HG03520 (cell line): ENCODE measurements around the gene ADAMTS15.
A peak's percentile ranks its signal among the peaks of the same experiment; 100 is the strongest.

Experiments used
- ATAC-seq: cut with Tn5 transposase; IDR thresholded peaks from one replicate; pipeline ENCODE4 v1.9.1; 2021; ENCODE audit warnings: mild to moderate bottlenecking, moderate library complexity; ENCODE audit not compliant: unreplicated experiment

ADAMTS15 gene

DNA sequence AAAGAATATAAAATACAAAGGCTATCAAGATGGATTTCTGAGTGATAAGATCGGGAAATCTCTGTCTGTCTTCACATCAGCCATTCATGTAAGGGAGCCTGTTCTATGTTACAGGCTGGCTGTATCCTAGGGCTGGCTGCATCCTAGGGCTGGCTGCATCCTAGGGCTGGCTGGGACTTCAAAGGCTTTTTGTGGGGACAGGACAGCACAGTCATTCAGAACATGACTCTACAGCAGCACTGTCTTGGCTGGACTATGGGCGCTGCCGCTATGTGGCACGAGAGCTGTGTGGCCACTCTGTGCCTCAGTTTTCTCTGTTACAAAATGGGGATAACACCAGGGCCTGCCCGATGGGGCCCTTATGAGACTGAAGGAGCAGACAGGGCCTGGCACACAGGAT, 30.2 kb upstream of the ADAMTS15 start:
- no peak for ATAC-seq

DNA sequence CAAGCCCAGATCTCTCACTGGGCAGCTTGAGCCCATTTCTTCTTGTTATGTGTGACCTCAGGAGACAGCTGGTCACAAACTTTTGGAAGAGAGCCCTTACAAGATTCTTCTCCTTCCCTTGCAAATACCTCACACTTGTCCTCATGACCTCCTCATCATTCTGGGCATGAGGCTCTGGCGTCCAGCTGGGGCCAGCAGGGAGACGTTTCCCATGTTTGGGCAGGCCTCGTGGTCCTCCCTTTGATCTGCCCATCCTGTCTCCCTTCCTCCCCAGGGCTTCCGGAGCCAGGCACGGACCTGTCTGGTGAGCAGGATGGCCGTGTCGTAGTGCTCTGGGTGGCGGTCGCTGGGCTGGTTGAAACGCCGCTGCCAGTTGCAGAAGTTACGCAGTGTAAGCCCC, 29.7 kb upstream of the ADAMTS15 start:
- no peak for ATAC-seq

DNA sequence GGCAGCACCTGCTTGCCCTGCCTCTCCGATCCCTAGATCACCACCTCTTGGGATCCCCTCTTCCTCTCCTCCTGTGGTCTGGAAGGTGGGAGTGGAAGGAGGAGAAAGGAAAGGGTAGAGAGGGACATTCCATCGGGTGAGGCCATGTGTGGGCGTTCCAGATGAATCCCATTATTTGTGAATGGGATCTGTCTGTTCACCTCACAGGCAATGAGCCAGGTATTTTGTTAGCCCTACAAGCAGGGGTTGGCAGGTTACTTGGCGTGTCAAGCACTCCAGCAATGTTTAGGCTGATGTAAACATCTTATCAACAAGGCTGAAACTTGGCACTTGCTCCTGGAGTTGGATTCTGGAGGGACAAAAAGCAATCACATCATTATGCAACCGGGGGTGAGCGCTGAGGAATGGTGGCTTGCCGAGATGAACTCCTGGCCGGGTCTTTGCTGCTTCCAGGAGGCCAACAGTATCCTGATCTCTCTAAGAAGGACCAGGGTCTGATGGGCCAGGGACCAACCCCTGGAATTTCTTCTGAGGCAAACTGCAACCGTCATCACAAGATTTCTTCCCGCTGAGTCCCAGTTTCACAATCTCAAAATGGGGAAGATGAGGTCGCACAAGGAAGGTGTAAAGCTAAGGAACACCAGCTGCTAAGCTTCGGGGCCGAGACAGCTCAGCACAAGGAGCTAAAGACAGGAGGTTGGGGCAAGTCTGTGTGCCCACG, 27.8 kb upstream of the ADAMTS15 start:
- no peak for ATAC-seq

DNA sequence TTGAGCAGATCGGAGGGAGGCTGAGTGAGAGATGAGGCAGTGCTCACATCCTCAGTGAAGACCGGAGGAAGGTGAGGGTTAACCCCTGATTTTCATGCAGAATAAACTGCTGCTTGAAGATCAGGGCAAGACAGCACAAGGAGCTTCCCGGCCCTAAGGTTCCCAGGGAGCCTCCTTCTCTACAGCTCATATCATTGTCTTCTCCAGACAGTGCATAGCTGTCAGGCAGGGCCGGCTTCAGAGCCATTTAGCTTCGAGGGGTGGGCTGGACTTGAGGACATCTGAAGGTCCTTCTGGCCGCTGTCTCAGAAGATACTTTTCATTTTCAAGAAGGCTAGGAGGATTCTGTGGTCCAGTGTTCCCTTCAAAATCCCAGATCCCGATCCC, 27.3 kb upstream of the ADAMTS15 start:
- no peak for ATAC-seq

DNA sequence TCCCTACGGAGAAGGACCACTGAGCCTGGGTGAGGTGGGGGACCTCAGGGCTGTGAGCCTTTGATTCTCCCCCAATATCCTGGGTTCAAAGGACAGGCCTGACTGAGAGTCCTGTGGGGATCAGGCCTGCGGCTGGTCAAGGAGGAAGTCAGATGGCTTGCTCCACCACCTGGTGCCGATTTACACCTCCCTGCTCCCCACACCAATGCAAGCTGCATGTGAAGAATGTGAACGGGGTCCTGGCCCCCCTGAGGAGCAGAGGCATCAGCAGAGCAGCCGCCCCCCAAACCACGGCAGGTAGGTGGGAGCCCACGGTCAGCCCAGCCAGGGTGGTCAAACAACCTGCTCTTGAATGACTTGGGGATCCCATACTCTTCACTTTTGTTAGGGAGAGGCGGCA, 26.7 kb upstream of the ADAMTS15 start:
- ATAC-seq = no peak

DNA sequence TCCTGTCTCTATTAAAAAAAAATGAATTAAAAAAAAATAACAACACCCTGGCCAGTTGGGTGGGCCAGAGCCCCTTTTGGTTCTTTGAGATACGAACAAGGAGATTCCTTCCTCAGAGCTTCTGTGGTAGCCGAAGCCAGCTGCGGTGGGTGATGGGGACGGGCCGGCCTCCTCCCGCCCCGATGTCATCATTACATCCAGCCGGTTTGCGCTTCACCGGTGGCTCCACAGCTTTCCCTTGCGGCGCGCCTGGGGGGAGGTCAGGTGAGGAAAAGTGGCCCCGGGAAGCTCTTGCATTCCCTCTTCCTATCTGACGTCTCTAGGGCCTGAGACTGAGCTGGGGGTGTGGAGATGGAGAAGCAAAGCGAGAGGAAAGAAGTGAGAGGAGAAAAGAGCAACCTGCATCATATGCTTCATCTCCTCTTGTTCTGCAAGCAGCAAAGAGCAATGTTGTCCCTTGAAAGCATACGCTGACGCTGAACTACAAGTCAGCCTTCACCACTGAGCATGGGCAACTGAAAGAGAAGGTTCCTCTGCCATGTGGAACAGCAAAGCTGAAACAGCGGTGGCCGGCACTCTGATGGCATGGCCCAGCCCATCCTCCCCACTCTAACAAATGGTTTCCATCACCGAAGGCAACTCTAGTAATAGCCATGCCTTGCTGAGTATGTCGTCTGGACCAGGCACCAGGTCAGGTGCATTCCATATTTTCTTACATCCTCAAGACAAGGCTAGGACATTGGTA, 26.0 kb upstream of the ADAMTS15 start:
- no peak for ATAC-seq

DNA sequence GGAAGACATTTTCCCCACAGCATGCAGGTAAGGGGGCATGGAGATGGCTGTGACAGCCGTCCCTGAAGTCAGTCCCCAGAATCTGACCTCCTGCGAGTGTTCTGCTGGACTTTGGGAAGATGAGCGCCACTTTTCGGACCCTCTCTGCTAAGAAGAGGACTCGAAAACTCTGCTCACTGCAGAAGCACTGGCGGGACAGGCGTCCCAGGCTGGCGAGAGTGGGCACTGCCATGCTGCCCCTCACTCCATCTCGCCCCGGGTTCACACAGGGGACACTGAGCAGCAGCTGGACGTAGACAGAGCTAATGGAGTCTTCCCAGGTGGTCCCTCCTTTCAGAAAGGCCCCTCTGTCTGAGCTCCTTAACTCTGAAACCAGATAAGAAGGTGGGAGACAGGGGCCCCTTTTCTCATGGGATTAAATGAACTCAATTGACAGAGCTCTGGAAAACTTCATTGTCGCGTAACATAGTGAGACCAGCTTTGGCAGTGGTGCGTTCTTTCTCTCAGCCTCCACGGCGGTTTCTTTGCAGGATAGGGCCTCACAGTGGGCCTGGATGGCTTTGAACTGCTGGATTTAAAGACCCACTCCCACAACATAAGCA, 24.8 kb upstream of the ADAMTS15 start:
- ATAC-seq = no peak

DNA sequence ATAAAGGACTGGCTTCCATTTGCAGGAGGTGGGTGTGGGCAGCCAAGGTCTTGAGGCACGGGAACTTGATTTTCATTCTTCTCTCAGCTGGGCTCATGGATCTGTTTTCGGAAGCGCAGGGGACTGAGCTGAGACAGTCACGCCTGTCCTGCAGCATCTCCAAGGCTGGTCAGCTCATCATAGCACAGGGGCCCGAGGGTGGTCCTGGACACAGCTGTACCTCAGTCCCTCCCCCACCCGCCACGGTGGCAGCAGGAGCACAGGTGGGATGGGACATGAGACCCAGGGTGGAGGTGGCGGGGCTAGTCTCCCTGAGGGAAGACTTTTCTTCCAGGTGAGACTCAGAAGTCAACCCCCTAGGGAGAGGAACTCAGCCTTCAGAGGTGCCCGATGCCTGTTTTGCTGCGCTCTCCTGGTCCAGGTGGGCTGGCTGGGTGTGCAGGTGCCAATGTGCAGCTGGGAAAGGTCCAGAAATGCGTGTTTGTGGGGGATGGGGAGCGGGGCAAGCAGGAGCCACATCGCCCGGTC, 23.8 kb upstream of the ADAMTS15 start:
- ATAC-seq = no peak

DNA sequence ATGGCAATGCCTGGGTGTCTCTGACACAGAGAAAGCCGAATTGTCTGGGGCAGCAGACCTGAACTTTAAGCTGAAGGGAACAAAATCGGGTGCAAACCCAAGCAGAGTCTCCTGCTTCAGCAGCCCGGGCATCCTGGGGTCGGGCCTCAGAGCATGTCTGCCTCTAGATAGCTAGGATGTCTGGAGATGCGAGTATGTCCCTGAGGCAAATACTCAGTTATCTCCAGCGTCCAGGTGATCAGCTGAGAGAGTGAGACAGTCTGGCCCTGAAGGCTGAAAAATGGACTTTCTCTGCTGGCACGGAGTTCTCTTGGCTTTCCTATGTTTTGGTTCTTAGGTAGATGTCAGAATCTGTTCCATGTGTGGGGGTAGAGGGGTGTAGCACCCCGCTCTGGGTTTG, 23.3 kb upstream of the ADAMTS15 start:
- no peak for ATAC-seq

DNA sequence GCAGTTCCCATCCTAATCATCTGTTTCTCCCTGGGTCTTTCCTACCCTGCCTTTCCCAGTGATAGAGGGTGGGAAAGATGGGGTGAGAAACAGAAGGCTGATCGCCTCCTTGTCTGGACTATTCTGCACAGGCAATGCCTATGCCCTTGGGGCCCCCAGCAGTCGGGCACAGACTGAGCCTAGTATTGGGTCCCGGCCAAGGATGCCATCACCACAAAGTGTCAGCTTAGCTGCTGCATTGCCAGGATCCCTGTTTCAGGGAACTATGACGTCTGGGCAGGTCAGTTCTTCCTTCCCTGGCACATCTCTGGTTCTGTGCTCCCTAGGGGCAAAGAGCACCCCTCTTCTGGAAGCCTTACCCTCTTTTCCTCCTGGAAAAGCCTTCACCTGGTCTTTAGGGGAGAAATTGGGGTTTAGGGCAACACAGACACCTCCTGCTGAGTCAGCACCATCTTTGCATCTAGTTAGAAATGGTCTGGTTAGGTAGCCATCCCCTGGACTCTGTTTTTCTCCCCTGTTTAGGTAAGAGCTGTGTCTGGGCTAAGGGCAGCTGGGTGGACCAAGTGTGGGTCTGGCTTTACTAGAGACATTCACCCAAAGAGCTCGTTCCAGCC, 22.1 kb upstream of the ADAMTS15 start:
- ATAC-seq = no peak

DNA sequence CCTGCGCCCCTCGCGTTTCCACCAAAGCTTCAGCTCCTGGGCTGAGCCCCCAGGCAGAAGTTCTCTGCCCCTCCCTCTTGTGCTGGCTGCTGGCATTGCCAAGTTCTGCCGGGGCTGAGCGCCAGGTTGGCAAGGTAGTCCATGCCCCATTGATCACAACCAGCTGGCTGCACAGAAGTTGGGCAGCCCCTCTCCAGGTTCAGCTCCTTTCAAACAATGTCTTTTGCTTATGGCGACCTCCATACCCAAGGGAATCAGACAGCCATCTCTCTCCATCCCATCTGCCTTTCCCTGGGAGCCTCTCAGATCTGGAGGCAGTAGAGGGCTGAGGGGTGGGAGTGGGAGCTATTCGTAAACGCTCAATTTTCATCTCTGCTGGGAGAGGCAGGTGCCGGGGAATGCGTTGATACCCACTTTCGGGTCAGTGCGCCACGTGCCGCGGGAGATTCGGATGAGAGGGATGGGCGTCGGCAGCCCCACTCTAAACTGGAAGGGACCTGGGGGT, 21.6 kb upstream of the ADAMTS15 start:
- no peak for ATAC-seq

DNA sequence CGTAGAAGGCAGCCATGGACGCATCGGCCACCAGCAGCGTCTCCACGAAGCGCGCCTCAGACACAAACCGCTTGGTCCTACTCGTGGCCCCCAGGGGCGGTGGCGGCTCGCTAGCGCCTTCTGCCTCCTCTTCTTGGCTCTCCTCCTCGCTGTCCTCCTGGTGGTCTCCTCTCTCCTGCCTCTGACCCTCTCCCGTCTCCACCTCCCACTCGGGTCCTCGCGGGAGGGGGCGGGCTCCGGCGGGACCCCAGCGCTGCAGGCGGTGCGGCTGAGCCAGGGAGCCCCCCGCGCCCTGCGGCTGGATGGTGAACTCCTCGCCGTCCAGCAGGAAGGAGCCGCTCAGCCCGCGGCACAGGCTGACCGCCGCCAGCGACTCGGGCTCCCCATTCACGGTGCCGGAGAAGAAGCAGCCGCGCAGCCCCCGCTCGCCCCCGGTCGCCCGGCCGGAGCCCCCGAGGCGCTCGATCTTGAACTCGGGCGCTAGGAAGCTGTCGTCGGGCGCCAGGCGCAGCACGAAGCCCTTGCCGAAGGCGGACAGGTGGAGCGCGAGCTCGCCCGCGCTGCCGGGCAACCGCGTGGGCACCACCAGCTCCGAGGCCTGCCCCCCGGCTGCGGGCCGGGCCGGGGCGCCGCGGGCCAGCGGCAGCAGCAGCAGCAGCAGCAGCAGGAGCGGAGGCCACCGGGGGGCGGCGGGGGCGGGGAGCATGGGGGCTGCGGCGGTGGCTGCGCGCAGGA, 20.7 kb upstream of the ADAMTS15 start:
- no peak for ATAC-seq

DNA sequence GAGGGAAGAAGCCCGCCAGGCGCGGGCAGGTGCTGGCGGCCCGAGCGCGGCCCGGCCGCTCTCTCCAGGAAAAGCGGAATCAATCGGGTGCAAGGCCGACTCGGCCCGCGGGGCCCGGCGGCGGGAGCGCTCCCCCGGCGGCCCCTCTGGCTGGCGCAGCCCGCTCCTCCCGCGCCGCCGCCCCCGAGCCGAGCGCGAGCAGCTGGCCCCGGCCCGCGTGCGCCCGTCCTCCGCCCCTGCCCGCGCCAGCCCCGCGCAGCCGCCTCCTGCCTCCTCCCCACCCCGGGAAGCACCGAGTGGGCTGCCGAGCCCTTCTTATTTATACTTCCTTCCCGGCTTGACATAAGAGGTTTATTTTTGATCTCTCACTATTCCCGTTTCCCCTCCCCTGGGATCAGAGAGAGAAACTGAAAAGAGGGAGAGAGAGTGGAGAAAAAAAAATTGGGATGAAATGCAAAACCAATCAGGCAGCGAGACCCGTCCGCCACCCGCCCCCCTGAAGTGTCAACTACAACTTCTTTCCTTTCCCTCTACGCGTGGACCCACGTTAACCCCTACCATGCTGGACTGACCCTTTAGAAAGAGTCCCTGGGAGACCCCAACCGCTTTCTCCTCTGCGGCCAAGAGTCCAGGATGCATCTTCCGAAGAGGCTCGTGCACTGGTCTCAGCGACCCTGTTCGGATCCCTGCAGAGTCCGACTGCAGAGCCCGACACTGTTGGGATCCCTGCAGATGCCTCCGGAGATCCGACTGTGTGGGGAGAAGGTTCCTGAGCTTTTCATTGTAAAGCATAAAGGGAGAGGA, 19.9 kb upstream of the ADAMTS15 start, which contains the start of gene ADAMTS8:
TSS of gene ADAMTS8 (minus strand) at position 294 of the 804 bp plus-strand sequence. CDS start 323 bp downstream, outside the sequence.
- no peak for ATAC-seq

DNA sequence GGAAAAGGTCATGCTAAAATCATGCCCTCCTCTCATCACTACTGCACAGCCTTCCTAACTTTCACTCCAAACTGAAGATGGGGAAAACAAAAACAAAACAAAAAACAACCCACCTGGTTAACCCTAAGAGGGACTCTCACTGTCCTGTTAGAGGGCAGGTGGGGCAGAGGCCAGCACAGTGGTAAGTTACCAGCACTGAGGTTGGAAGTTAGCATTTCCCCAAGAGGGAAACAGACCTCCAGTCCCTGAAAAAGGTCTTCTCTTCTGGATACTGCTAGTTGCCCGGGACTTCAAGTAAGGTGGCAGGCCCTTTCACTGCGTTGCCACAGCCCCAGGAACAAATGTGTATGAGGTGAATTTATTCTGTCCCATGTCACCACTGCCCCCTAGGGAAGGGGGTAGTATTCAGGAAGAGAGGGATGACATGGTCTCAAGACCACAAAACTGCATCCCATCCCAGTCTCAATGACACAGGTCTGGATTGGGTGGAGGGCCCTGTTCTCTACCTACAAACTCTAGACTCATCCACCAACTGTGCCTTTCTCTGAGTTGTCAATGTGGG, 19.2 kb upstream of the ADAMTS15 start:
- no peak for ATAC-seq

DNA sequence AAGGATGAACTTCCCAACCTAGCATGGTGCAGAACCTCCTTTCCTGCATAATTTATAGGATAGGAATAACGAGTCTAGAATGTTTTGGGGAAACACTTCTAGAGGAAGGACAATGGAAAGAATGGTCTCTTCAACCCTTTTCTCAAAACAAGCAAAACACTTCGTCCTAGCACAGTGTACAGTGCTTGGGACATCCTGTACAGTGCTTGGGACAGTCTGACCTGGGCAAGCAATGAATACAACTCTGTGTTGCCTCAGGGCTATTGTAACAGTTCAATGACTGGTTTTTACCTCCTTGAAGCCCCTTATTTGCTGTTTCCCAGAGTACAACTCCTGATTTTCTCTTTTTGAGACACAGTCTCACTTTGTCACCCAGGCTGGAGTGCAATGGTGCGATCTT, 18.5 kb upstream of the ADAMTS15 start:
- ATAC-seq = no peak

DNA sequence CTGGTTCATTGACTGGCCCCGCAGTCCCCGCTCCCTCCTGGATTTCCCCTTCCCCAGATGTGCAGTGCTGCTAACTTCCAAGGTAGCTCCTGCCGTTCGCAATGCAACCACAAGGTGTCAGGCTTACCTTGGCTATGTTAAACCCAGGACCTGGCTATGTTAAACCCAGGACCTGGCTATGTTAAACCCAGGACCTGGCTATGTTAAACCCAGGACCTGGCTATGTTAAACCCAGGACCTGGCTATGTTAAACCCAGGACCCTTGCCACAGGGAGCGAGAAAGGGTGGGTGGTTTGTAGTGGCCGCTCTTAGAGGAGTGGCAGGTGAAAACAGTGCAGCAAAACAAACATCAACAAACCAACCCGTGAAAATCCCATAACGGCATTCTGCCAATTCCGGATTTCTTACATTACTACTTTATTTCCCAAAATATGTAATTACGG, 17.1 kb upstream of the ADAMTS15 start:
- ATAC-seq = peak; percentile 61

DNA sequence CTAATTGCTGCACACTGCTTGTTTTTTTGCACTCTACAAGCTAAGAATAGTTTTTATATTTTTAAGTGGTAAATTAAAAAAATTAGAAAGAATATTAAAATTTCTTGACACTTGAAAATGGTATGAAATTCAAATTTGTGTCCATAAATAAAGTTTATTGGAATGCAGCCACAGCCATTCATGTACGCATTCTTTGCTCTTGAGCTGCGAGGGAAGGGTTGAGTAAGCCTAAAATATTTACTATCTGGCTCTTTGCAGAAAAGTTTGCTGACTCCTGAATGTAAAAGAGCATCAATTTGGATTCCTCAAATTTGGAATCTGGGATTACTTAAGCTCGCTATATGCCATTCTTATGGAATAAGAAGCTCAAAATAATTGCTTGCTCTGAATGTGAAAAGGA, 16.6 kb upstream of the ADAMTS15 start:
- no peak for ATAC-seq

DNA sequence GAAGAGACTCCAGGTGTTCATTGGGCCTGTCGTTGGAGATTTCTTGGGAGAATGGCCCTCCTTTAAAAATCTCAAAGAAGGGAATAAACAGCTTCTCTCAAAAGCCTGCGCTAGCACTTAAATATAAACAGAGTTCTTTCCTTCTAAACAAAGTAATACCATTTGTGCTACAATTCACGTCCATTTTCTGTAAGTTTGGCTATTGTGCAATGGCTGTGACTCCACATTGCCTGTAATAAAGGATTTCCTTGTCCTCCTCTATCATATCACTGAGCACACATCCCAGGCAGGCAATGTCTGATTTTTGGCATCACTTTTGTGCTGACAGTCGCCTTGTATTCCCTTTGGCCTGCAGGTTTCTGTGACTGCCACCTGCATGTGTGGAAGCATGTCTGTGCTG, 15.1 kb upstream of the ADAMTS15 start:
- no peak for ATAC-seq

DNA sequence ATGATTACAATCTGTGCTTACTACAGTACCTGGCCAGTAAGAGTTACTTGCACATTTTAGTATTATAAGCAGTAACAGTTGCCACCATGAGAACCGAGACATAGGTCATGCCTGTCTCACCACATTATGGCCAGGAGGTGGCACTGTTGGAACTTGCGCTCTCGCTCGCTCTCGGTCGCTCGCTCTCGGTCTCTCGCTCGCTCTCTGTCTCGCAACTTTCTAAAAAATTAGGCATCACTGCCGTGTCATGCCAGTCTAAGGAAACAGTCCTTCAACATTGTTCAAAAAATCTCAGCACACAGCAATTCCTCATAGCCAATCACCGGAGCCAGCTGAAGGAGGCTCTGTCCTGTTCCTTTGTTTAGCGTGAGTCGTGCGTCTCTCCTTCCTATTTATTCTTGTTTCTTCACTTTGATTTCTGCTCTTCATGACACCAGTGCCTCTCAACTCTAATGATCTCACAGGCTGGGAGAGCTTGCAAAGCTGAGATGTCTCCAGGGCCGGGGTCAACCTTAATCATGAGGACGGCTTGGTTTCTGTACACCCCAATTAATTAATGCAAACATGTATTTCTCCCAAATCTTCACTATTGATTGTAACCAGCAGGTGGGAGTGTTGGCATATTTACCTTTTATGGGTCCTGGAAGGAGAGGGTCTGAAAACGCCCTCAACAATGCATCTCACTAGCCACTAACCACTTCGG, 13.8 kb upstream of the ADAMTS15 start:
- peak; percentile 85 for ATAC-seq
